ENCODE results near the gene SERF2. TPM values are rescaled to one million over a fixed set of nuclear protein-coding genes. Genes with fewer than 3 reads are reported as not detected.
A peak's percentile ranks its signal among the peaks of the same experiment; 100 is the strongest.

Gene SERF2
- total and polyA plus RNA-seq, 2 of the 13 experiments (the other 11 are each of a cell fraction or from before 2014, with no cell fraction given) = 811 to 1,257 TPM

DNA sequence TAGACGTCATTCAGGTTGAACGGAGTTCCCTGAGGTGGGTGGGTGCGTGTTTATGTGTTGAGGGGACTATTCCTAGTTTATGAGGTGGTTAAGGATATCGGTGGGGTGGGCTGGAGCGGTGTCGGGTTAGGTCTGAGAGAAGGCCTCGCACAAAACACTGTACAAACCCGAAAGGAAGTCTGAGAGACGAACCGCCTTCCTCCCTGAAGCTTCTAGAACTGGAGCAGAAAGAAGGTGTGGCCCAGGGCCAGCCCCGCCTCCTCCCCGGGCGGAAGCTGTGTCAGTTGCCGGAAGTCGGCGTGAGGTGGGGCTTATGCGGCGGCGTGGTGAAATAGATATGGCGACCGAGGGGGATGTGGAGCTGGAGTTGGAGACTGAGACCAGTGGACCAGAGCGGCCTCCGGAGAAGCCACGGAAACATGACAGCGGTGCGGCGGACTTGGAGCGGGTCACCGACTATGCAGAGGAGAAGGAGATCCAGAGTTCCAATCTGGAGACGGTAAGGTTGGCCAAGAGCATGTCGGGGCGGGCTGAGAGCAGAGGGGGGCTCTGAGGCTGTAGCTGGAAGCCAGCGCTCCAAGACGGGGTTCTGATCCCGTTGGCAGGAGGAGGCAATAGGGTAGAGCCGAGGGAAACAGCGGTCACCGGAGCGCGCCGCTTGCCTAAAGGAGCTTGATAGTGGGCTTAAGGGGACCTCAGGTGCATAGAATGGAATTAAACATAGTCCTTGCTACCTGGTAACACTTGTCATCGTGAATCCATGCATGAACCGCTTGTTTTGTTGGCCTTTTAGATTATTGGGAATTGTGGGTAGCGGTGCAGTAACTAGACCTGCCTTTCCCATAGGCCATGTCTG is 8.4 kb downstream of the SERF2 start, which contains the start of gene HYPK (continued):
- TF ChIP-seq ZBTB33 (CRISPR knock-in tag; IDR thresholded peaks at IDR 0.05) (no peak; the same call in 1 of the 2 replicates), PAF1 (CRISPR knock-in tag; IDR thresholded peaks at IDR 0.05) (peak; percentile 71; the same call in 1 of the 2 replicates), NAIF1 (CRISPR knock-in tag; IDR thresholded peaks at IDR 0.05; ENCODE audit: borderline replicate concordance) (no peak), NR2F6 (IDR thresholded peaks at IDR 0.05) (no peak), NR2F6 (CRISPR knock-in tag; IDR thresholded peaks at IDR 0.05) (0 out of 2 replicates have a peak, but pooled peaks have one; percentile 8), ZNF577 (CRISPR knock-in tag; IDR thresholded peaks at IDR 0.05; ENCODE audit: borderline replicate concordance, low read depth) (no peak), KDM2A (CRISPR knock-in tag; IDR thresholded peaks at IDR 0.05; ENCODE audit: borderline replicate concordance, low read depth) (peak; percentile 99), GLMP (CRISPR knock-in tag; IDR thresholded peaks at IDR 0.05; ENCODE audit: borderline replicate concordance) (no peak), PAWR (CRISPR knock-in tag; IDR thresholded peaks at IDR 0.05; ENCODE audit: borderline replicate concordance) (no peak), EZH2 (conservative IDR thresholded peaks at IDR 0.05; ENCODE audit: low read depth, low read length) (no peak), ZNF142 (CRISPR knock-in tag; IDR thresholded peaks at IDR 0.05) (no peak), NKX3-1 (CRISPR knock-in tag; IDR thresholded peaks at IDR 0.05) (no peak), RARA (CRISPR knock-in tag; IDR thresholded peaks at IDR 0.05) (peak; percentile 40; the same call in 1 of the 2 replicates), SAFB2 (CRISPR knock-in tag; IDR thresholded peaks at IDR 0.05; ENCODE audit: borderline replicate concordance, low read depth) (no peak)
- TF ChIP-seq, protein P1, sequence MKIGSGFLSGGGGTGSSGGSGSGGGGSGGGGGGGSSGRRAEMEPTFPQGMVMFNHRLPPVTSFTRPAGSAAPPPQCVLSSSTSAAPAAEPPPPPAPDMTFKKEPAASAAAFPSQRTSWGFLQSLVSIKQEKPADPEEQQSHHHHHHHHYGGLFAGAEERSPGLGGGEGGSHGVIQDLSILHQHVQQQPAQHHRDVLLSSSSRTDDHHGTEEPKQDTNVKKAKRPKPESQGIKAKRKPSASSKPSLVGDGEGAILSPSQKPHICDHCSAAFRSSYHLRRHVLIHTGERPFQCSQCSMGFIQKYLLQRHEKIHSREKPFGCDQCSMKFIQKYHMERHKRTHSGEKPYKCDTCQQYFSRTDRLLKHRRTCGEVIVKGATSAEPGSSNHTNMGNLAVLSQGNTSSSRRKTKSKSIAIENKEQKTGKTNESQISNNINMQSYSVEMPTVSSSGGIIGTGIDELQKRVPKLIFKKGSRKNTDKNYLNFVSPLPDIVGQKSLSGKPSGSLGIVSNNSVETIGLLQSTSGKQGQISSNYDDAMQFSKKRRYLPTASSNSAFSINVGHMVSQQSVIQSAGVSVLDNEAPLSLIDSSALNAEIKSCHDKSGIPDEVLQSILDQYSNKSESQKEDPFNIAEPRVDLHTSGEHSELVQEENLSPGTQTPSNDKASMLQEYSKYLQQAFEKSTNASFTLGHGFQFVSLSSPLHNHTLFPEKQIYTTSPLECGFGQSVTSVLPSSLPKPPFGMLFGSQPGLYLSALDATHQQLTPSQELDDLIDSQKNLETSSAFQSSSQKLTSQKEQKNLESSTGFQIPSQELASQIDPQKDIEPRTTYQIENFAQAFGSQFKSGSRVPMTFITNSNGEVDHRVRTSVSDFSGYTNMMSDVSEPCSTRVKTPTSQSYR (CRISPR knock-in tag; IDR thresholded peaks at IDR 0.05; ENCODE audit: borderline replicate concordance) = no peak

All from HepG2 (cell line).